HG03280 (cell line): Measurements from ENCODE around the gene CCR7.
"Not testable (repeated sequence)": the region's sequence is repeated elsewhere in the genome, so short reads cannot be mapped to it uniquely, and the experiment has no call there.

Experiments
- ATAC-seq: cut with Tn5 transposase; IDR thresholded peaks from one replicate; pipeline ENCODE4 v1.9.1; 2021; ENCODE audit warnings: mild to moderate bottlenecking, moderate library complexity; ENCODE audit not compliant: unreplicated experiment

CCR7 gene

GRCh38 chr17:40597556-40598300 lies 32.5 kb upstream of the CCR7 start:
- ATAC-seq, result no peak

DNA sequence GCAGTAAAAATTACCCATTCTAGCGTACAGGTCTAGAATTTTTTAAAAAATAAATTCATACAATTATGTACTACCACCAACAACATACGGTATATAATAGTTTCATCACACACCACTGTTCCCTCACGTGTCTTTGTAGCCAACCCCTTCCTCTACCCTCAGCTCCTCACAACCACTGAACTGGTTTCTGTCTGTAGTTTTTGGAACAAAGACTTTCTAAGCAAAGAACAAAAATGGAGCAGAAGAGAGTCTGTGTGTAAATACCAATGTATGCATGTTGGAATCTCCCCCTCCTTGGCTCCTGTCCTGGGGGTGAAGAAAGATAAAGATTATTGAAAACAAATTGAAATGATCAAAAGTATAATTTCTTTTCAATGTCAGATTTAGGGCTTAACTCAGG lies 31.9 kb upstream of the CCR7 start:
- no peak for ATAC-seq

DNA sequence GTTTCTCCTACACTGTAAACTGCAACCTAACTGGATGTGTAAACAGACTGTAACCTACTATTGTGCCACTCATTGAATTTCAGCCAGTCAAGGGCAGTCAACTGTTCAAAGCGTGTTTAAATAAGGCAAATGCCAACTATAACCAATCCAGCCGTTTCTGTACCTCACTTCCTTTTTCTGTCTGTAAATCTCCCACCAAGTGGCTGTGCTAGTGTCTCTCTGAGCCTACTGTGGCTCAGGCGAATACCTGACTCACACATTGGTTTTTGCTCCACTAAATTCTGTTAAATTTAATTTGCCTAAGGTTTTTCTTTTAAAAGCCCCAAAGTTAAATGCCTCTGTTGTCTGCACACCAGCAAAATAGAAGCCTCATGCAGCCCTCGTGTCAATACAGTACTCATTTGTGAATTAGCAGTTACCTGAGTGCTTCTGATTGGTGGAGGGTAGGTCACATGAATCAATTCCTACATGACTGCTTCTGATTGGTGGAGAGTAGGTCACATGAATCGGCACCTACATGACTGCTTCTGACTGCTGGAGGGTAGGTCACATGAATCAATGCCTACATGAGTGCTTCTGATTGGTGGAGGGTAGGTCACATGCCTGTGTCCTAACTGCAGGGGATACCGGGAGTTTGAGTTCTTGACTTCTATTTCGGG lies 31.1 kb upstream of the CCR7 start:
- ATAC-seq, result no peak

GRCh38 chr17:40590742-40591141 lies 25.5 kb upstream of the CCR7 start:
- no peak for ATAC-seq

GRCh38 chr17:40588552-40588951 lies 23.3 kb upstream of the CCR7 start:
- ATAC-seq, result no peak

DNA sequence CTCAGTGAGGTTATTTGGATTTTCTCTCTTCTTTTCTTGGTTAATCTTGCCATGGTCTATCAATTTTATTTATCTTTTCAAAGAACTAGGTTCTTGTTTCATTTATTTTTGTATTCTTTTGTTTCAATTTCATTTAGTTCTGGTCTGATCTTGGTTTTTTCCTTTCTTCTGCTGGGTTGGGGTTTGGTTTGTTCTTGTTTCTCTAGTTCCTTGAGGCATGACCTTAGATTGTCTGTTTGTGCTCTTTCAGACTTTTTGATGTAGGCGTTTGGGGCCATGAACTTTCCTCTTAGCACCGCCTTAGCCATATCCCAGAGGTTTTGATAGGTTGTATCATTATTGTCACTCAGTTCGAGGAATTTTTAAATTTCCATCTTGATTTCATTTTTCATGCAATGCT lies 21.0 kb upstream of the CCR7 start:
- not testable (repeated sequence) for ATAC-seq

- ATAC-seq, result not testable (repeated sequence)
Observed at GRCh38 chr17:40584950-40585349, 19.7 kb upstream of the CCR7 start.

- peak; percentile 75 for ATAC-seq
Observed at GRCh38 chr17:40582328-40582901, 17.1 kb upstream of the CCR7 start.

- no peak for ATAC-seq
Observed at GRCh38 chr17:40580140-40580539, 14.9 kb upstream of the CCR7 start.

DNA sequence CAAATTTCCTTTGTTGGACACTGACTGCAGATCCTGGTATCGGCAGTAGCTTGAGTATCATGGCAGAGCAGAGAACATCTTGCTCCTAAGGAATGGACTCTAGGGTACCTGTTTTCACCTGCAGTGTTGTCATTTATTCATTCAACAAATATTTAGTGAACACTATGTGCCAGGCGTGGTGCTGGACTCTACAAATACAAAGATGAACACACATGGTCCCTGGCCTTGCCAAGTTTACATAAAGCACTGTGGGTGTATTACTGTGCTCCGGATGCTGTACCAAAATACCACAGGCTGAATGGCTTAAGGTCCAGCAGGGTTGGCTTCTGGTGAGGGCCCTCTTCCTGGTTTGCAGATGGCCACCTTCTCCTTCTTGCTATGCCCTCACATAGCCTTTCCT lies 14.2 kb upstream of the CCR7 start:
- no peak for ATAC-seq

GRCh38 chr17:40577611-40578065 lies 12.4 kb upstream of the CCR7 start:
- ATAC-seq, result peak; percentile 58

GRCh38 chr17:40576113-40576740 lies 11.0 kb upstream of the CCR7 start:
- no peak for ATAC-seq

GRCh38 chr17:40574292-40574691 lies 9.0 kb upstream of the CCR7 start:
- no peak for ATAC-seq

DNA sequence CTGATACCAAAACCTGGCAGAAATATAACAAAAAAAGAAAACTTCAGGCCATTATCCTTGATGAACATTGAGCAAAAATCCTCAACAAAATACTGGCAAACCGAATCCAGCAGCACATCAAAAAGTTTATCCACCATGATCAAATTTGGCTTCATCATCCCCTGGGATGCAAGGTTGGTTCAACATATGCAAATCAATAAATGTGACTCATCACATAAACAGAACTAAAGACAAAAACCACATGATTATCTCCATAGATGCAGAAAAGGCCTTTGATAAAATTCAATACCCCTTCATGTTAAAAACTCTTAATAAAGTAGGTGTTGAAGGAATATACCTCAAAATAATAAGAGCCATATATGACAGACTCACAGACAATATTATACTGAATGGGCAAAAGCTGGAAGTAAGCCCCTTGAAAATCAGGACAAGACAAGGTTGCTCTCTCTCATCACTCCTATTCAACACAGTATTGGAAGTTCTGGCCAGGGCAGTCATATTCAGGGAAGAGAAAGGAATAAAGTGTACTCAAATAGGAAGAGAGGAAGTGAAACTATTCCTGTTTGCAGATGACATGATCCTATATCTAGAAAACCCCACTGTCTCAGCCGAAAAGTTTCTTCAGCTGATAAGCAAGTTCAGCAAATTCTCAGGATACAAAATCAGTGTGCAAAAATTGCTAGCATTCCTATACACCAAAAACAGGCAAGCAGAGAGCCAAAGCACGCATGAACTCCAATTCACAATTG lies 7.1 kb upstream of the CCR7 start:
- not testable (repeated sequence) for ATAC-seq

DNA sequence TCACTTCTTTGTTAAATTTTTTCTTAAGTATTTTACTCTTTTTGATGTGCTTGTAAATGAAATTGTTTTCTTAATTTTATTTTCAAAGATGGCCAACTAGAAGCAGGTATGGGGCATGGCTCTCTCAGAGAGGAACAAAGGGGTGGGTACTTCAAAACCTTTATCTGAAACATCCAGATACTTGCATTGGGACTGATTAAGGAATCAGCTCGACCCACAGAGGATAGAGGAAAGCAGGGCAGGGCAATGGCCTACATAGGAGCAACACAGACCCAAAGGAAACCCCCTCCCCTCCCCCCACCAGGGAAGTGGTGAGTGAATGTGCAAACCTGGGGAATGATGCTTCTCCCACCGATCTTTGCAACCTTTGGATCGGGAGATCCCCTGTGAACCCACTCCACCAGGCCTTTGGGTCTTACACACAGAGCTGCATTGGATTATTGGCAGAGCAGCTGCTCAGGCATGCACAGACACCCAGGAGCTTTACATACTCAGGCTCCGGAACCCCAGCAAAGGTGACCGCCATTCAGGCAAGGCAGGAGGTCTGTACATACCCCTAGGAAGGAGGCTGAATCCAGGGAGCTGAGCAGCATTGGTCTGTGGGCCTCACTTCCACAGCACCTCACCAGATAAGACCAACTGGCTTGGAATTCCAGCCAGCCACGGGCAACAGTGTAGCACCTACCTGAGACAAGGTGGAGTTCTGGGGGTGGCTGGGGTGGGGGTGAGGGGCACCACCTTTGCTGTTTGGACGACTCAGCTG lies 3.0 kb upstream of the CCR7 start:
- no peak for ATAC-seq

GRCh38 chr17:40567377-40567776 lies 2.1 kb upstream of the CCR7 start:
- ATAC-seq, result no peak

DNA sequence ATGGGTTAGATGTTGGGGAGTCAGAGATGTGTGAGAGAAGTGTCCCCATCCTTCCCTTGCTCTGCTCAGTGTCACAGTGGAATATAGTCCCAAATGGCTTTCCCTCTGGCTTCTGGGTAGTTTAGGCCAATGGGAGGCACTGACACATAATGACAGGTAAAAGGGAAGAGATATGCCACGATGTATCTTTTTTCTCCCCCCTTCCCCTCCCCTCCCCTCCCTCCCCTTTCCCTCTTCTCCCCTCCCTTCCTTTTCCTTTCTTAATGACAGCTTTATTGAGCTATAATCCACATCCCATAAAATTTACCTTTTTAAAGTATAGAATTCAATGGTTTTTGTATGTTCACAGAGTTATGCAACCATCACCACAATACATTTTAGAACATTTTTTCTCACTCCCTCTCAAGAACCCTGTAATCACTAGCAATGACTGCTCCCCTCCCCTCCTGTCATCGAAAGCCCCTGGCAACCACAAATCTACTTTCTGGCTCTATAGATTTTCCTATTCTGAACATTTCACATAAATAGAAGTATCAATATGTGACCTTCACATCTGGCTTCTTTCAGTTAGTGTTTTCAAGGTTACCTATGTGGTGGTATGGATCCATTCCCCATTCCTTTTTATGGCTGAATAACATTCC lies 617 bp upstream of the CCR7 start:
- ATAC-seq, result no peak

DNA sequence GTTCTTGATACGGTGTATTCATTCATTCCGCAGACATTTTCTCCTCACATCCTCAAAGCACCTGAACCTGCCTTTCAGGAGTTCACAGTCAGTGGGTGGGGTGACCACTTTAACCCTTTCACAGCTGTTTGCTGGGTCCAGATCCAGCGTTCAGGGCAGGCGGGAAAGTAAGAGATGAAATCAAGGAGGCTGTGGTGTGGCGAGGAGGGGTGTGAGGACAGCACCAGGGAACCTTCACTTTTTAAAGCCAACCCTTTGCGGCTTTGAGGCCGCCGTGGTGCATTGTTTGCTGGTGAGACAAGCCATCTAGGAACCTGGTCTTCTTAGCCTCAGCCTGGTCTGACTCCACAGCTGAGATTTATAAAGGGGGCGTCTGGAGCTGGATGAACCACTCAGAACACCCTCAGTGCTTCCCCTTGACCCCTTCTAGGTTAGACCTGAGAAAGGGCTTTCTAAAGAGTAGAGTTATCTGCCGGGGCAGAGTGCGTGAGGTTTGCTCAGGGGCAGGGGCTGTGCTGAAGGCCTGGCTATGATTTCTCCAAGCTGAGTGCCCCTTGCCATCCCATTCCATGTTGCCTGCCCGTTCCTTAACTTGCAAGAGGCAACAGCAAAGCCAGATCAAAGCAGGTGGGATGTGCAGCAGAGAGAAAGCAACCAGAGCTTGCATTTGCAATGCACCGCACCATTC lies 933 bp downstream of the CCR7 start:
- ATAC-seq, result no peak
